ENCODE measurements around the gene AFF3.

DNA sequence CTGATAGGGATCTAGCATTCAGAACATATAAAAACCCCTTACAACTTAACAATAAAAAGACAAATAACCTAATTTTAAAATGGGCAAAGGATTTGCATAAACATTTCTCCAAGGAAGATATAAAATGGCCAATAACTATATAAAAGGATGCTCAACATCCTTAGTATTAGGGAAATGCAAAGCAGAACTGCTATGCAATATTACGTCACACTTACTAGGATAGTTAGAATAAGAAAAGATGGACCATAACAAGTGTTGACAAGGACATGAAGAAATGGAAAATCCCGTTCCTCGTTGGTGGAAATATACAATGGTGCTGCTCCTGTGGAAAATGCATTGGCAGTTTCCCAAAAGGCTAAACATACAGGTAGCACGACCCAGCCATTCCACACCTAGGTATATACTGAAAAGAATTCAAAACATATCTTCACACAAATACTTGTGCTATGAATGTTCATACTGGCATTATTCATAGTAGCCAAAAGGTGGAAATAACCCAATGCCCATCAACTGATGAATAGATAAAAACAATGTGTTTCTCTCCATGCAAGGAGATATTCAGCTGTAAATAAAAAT, 604.4 kb downstream of the AFF3 start:
- TF ChIP-seq FOXA1 (IDR thresholded peaks at IDR 0.05) (no peak), ELF4 (IDR thresholded peaks at IDR 0.05) (no peak), NFRKB (IDR thresholded peaks at IDR 0.05) (no peak), BHLHE40 (IDR thresholded peaks at IDR 0.05; ENCODE audit: borderline replicate concordance) (no peak)

Data from HEK293T (cell line).